SK-N-SH treated with all-trans-retinoic acid at 6 μM for 48 hours (cell line): ENCODE results near the gene ERLIN1.

Source experiments
- ATAC-seq: fragments of 200-7000 bp; cut with Tn5 transposase; 3 replicates; pipeline ENCODE4 v1.9.1; 2020; ENCODE audit warnings: mild to moderate bottlenecking, moderate library complexity
- ARNTL ChIP-seq: fragments of 450-650 bp; formaldehyde crosslinking; IDR thresholded peaks from 2 replicates; pipeline ENCODE4 v1.5.0; 2020; ENCODE audit warnings: low read depth, mild to moderate bottlenecking, moderate library complexity, borderline replicate concordance
- CSDC2 ChIP-seq: fragments of 250-450 bp; sonication (Bioruptor Pico); IDR thresholded peaks from 2 replicates; pipeline ENCODE4 v1.5.0; 2020; ENCODE audit warnings: mild to moderate bottlenecking, moderate library complexity
- ESRRG ChIP-seq: fragments of 250-450 bp; sonication (Bioruptor Pico); IDR thresholded peaks from 2 replicates; pipeline ENCODE4 v1.6.1; 2021; ENCODE audit warnings: mild to moderate bottlenecking
- ISL1 ChIP-seq: fragments of 250-450 bp; sonication (Bioruptor Pico); IDR thresholded peaks from 2 replicates; pipeline ENCODE4 v2.1.2; 2022; ENCODE audit warnings: mild to moderate bottlenecking, moderate library complexity
- OSR1 ChIP-seq: fragments of 250-450 bp; sonication (Bioruptor Pico); IDR thresholded peaks from 2 replicates; pipeline ENCODE4 v1.8.0; 2022; ENCODE audit warnings: moderate library complexity, mild to moderate bottlenecking, inconsistent platforms
- PPARA ChIP-seq: fragments of 250-450 bp; sonication (Bioruptor Pico); IDR thresholded peaks from 2 replicates; pipeline ENCODE4 v1.5.0; 2020; ENCODE audit warnings: mild to moderate bottlenecking, borderline replicate concordance
- RARB ChIP-seq: fragments of 250-450 bp; sonication (Bioruptor Pico); IDR thresholded peaks from 2 replicates; pipeline ENCODE4 v1.8.0; 2021; ENCODE audit warnings: mild to moderate bottlenecking, moderate library complexity
- SNAI2 ChIP-seq: fragments of 250-450 bp; sonication (Bioruptor Pico); IDR thresholded peaks from 2 replicates; pipeline ENCODE4 v1.5.0; 2020; ENCODE audit warnings: mild to moderate bottlenecking, moderate library complexity
- TCF4 ChIP-seq: fragments of 250-450 bp; sonication (Bioruptor Pico); IDR thresholded peaks from 2 replicates; pipeline ENCODE4 v1.8.0; 2021; ENCODE audit warnings: mild to moderate bottlenecking, moderate library complexity, borderline replicate concordance
- TOX ChIP-seq: fragments of 250-450 bp; sonication (Bioruptor Pico); IDR thresholded peaks from 2 replicates; pipeline ENCODE4 v1.8.0; 2021; ENCODE audit warnings: mild to moderate bottlenecking, moderate library complexity, borderline replicate concordance
- ZFP30 ChIP-seq: fragments of 450-650 bp; formaldehyde crosslinking; IDR thresholded peaks from 2 replicates; pipeline ENCODE4 v1.5.0; 2022; ENCODE audit warnings: mild to moderate bottlenecking, moderate library complexity
- ZNF70 ChIP-seq: fragments of 450-650 bp; formaldehyde crosslinking; IDR thresholded peaks from 2 replicates; pipeline ENCODE4 v1.5.0; 2020; ENCODE audit warnings: mild to moderate bottlenecking, moderate library complexity
- ZNF8 ChIP-seq: fragments of 450-650 bp; formaldehyde crosslinking; IDR thresholded peaks from 2 replicates; pipeline ENCODE4 v1.5.0; 2020; ENCODE audit warnings: mild to moderate bottlenecking, moderate library complexity
- TF ChIP-seq, protein P1 (sequence below): fragments of 250-450 bp; sonication (Bioruptor Pico); IDR thresholded peaks from 2 replicates; pipeline ENCODE4 v1.5.0; 2020; ENCODE audit warnings: mild to moderate bottlenecking, moderate library complexity
- TF ChIP-seq, protein P2 (sequence below): fragments of 250-450 bp; sonication (Bioruptor Pico); IDR thresholded peaks from 2 replicates; pipeline ENCODE4 v1.8.0; 2020; ENCODE audit warnings: mild to moderate bottlenecking, moderate library complexity, borderline replicate concordance
- TF ChIP-seq, protein P3 (sequence below): fragments of 250-450 bp; sonication (Bioruptor Pico); IDR thresholded peaks from 2 replicates; pipeline ENCODE4 v1.5.1; 2020; ENCODE audit warnings: low read depth, mild to moderate bottlenecking, moderate library complexity

The ERLIN1 gene

DNA sequence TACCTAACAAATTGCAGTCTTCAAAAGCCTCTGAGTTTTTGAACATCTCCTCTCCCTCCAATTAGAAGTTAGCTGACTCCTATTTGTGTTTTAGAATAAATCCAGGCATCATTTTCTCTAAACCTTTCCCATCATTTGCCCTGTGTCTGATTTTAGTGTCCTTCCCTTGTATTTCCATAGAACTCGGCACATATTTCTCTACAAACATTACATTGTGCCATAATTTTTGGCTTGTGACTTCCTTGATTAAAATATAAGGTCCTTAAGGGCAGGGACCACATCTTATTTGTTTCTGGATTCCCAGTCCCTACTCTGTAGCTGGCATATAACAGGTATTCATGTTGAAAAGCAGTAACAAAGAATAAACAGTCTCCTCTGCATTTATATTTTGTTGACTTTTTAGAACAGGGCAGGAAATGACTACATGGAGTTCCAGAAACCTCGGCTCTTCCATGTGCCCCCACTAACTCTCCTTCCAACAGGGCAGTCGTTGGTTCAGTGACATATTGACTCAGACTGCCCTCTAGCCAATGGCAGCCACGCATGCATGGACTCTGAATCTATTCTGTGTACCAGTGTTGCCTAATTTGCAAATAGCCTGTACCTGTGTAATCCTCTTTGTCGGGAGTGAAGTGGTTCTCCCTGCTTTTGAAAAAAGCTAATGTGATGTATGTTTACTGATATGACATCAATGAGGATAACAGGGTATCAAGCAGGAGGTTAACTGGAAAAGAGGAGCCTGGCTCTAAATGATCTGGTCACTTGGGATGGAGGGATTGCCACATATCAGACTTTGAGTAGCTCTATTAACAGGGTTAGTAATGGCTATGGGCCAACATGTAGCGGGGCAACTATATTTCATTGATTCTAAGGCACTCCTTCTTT lies 84.4 kb downstream of the ERLIN1 start:
- no peak for TF ChIP-seq CSDC2 (CRISPR knock-in tag)
- TF ChIP-seq, protein P1, sequence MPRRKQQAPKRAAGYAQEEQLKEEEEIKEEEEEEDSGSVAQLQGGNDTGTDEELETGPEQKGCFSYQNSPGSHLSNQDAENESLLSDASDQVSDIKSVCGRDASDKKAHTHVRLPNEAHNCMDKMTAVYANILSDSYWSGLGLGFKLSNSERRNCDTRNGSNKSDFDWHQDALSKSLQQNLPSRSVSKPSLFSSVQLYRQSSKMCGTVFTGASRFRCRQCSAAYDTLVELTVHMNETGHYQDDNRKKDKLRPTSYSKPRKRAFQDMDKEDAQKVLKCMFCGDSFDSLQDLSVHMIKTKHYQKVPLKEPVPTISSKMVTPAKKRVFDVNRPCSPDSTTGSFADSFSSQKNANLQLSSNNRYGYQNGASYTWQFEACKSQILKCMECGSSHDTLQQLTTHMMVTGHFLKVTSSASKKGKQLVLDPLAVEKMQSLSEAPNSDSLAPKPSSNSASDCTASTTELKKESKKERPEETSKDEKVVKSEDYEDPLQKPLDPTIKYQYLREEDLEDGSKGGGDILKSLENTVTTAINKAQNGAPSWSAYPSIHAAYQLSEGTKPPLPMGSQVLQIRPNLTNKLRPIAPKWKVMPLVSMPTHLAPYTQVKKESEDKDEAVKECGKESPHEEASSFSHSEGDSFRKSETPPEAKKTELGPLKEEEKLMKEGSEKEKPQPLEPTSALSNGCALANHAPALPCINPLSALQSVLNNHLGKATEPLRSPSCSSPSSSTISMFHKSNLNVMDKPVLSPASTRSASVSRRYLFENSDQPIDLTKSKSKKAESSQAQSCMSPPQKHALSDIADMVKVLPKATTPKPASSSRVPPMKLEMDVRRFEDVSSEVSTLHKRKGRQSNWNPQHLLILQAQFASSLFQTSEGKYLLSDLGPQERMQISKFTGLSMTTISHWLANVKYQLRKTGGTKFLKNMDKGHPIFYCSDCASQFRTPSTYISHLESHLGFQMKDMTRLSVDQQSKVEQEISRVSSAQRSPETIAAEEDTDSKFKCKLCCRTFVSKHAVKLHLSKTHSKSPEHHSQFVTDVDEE (CRISPR knock-in tag) = no peak
- ATAC-seq = 0 out of 3 replicates have a peak, but pooled peaks have one; percentile 34

DNA sequence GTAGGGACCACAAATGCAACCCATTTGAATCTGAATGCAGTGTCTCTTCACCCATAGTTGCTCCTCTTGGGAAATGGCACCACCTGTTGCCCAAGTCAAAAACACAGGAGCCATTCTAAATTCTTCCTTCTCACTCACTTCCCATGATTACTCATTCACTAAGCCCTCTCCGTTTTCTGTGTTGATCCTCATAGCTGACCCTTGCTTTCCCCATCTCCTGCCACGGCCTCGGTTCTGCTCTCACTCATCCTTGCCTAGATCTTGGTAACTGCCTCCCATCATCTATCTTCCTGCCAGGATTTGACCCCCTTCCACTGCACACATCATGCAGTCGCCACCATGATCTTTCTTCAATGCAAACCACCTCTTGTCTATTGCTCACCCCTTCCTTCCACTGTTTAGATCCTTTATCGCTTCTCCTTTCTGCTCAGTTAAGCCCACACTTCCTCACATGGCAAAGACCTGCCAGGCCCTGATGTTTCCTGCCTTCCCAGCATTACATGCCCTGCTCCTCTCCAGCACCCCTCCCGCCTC lies 85.1 kb downstream of the ERLIN1 start:
- peak; percentile 73 for ATAC-seq
- TF ChIP-seq ZNF8 (CRISPR knock-in tag) = no peak
- TF ChIP-seq ZNF70 = no peak
- no peak for TF ChIP-seq PPARA (CRISPR knock-in tag)
- TF ChIP-seq TOX (CRISPR knock-in tag) = no peak
- no peak for TF ChIP-seq SNAI2 (CRISPR knock-in tag)
- TF ChIP-seq, protein P2, sequence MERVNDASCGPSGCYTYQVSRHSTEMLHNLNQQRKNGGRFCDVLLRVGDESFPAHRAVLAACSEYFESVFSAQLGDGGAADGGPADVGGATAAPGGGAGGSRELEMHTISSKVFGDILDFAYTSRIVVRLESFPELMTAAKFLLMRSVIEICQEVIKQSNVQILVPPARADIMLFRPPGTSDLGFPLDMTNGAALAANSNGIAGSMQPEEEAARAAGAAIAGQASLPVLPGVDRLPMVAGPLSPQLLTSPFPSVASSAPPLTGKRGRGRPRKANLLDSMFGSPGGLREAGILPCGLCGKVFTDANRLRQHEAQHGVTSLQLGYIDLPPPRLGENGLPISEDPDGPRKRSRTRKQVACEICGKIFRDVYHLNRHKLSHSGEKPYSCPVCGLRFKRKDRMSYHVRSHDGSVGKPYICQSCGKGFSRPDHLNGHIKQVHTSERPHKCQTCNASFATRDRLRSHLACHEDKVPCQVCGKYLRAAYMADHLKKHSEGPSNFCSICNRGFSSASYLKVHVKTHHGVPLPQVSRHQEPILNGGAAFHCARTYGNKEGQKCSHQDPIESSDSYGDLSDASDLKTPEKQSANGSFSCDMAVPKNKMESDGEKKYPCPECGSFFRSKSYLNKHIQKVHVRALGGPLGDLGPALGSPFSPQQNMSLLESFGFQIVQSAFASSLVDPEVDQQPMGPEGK (CRISPR knock-in tag) = no peak
- TF ChIP-seq RARB = no peak
- TF ChIP-seq ISL1 (CRISPR knock-in tag) = no peak
- no peak for TF ChIP-seq ARNTL (CRISPR knock-in tag)
- TF ChIP-seq OSR1 (CRISPR knock-in tag) = no peak
- TF ChIP-seq ZFP30 (CRISPR knock-in tag) = no peak
- TF ChIP-seq, protein P1 (CRISPR knock-in tag) = no peak
- TF ChIP-seq ESRRG (CRISPR knock-in tag) = no peak
- no peak for TF ChIP-seq TCF4 (CRISPR knock-in tag)
- TF ChIP-seq, protein P3, sequence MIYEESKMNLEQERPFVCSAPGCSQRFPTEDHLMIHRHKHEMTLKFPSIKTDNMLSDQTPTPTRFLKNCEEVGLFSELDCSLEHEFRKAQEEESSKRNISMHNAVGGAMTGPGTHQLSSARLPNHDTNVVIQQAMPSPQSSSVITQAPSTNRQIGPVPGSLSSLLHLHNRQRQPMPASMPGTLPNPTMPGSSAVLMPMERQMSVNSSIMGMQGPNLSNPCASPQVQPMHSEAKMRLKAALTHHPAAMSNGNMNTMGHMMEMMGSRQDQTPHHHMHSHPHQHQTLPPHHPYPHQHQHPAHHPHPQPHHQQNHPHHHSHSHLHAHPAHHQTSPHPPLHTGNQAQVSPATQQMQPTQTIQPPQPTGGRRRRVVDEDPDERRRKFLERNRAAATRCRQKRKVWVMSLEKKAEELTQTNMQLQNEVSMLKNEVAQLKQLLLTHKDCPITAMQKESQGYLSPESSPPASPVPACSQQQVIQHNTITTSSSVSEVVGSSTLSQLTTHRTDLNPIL = no peak
